ENCODE measurements around the gene ZBTB47.

ZBTB47 gene

DNA sequence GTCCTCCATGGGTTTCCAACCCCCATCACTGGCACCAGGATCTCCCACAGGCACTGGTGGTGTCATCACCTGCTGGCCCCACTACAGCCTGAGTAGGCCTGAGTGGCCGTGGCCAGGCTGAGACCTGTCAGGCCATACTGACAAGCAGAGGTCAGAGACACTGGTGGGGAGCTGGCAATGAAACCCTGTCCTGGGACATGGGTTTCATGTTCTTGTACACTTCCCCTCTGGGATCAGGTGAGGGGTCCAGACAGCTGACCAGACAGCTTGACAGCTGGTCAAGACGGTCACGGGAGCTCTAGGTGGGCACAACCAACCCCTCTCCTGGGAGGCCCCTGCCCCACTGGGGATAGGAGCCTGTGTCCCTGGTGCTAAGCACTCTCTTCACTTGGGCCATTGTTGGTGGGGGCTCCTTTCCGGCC, 13.1 kb downstream of the ZBTB47 start:
- no peak for DNase-seq

DNA sequence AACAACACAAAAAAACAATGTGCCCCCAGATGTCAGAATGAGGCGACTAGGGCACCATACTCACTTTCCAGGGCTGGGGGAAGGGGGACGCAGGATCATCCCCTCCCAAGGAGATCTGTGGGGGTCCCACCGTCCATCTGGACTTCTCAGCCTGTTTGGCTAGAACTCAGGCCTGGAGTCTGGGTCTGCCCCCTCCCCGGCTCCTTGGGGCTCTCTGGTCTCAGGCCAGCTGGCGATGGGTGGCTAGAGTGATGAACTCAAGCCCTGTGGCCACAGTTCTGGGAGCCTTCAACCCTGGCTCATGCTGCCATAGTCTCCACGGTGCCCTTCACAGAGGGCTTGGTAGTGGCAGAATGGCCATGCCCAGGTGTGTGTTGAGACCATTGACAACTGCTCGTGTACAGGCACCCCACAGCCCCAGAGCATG, 13.6 kb downstream of the ZBTB47 start:
- no peak for DNase-seq

DNA sequence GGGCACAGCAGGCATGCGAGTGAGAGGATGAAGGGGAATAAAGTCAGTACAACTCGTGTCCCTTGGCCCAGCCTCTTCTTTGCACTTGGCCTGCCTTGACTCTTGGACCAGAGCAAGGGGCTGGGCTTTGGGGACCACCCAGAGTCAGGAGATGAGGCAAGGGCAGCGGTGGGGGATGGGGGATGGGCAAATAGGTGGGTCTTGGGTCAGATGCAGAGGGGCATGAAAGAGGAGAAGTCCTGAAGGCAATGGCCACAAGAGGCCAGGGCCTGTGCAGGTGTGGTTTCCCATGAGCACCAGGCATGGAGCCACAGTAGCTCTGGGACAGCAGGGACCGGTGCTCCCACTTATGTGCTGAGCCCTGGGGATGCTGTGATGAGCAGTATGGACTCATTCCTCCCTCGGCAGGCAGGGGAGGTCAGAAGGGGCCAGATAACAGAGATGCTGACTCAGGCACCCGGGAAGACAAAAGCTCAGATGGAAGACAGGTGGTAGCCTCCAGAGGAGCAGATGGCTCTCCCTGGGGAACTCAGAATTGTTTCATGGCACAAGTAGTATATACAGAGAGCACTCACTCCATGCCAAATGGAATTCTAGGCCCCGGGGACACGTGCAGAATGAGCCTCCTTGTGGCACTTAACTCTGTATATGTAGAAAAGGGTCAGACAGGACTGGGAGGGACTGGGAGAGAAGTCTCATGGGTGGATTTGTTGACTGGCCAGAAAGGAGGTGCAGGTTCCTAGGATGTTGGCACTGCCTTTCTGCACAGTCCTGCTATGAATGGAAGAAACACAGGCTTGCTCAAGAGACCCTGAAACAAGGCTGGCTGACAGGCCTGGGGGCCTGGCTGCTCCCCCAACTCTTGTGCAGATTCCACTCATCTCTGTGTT, 14.3 kb downstream of the ZBTB47 start:
- no peak for DNase-seq

DNA sequence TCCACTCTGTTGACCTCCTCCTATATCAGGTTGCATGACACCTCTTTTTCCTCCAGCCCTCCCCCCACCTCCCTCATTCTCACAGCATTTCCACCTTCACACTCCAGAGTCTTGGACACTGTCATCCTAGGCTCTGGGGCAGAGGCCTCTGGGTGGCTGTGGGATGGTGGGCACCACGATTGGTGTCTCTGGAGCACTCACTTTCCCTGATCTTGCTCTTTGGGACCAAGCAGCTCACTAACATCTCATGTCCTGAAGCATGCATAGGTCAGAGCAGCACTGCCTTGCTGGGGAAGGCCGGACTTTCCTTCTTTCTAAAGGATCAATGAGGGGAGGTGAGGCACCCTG, 14.9 kb downstream of the ZBTB47 start:
- no peak for DNase-seq

- no peak for DNase-seq
These were observed 15.3 kb downstream of the ZBTB47 start for GRCh38 chr3:42668793-42669217.

- DNase-seq = no peak
These were observed 16.6 kb downstream of the ZBTB47 start for GRCh38 chr3:42670051-42670576.

GRCh38 chr3:42670670-42671069, 17.2 kb downstream of the ZBTB47 start:
- no peak for DNase-seq

DNA sequence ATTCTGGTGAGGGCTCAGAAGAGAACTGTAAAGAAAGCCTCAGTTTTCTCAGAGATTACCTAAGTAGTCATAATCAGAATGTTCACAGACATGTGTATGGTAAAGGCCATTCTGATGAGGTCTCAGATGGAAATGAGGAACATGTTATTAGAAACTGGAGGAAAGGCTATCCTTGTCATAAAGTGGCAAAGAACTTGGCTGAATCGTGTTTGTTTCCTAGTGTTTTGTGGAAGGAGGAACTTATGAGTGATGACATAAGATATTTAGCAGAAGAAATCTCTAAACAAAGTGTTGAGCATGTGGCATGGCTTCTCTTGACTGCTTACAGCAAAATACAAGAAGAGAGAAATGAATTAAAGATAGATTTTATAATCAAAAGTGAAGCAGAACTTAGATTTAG, 19.0 kb downstream of the ZBTB47 start:
- no peak for DNase-seq

GRCh38 chr3:42673082-42673481, 19.6 kb downstream of the ZBTB47 start:
- no peak for DNase-seq

DNA sequence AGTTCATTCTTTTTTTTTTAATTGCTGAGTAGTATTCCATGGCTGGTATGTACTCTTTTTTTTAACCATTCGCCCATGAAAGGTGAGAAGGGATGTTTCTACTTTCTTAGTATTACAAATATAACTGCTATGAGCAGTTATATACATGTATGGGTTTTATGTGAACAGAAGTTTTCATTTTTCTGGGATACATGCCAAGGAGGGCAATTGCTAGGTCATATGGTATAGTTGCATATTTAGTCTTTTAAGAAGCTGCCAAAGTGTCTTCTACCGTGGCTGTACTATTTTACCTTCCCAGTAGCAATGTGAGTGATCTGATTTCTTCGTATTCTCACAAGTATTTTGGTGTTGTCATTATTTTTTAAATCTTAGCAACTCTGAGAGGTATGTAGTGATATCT, 20.6 kb downstream of the ZBTB47 start:
- no peak for DNase-seq

DNA sequence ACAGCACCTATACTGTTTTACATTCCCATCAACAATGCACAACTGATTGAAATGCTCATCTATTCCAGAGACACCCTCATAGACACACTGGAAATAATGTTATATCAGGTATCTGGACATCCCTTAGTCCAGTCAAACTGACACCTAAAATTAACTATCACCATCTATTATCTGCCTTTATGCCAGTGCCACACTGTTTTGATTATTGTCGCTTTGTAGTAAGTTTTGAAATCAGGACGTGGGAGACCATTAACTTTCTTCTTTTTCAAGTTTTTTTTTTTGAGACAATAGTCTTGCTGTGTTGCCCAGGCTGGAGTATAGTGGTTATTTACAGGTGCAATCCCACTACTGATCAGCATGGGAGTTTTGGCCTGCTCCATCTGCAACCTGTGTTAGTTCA, 22.4 kb downstream of the ZBTB47 start:
- no peak for DNase-seq

- no peak for DNase-seq
These were observed 24.9 kb downstream of the ZBTB47 start for GRCh38 chr3:42678447-42678846.

DNA sequence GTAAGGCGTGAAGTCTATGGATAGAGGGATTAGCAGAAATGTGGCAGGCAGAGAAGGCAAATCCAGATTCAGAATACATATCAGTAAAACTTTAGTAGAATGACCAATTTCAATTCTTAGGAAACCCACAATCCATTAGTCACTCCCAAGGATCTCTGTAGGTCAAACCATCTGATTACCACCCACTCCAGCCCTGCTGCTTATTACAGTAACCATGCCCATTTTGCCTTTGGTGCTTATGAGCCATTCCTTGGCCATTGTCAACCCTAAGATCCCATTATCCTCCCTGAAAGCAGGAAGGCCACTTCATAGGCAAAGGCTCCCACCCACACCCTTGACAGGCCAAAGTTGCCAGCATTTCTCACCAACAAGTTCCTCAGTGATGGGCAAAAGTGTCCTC, 26.8 kb downstream of the ZBTB47 start:
- DNase-seq = no peak

DNA sequence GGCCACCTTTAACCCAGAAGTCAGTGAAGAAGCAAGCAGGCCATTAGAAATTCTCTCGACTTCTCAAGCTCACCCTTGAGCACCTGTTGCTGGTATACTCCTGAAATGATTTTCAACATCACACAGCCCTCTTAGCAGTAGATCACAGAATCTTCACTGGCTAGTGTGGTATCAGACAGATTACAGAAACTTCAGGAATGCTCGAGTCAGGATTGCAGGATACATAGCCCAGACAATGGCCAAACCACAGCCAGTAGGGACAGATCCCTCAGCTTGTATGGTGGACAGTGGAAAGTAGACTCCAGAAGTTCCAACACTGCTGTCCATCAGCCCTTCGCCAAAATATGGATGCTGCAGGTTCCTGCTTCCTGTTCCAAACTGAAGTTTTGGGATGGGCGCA, 27.3 kb downstream of the ZBTB47 start:
- no peak for DNase-seq

GRCh38 chr3:42681361-42682038, 28.0 kb downstream of the ZBTB47 start:
- DNase-seq = no peak

- DNase-seq = no peak
These were observed 29.0 kb downstream of the ZBTB47 start for GRCh38 chr3:42682301-42683070.

- peak; percentile 65 to 68 for DNase-seq
These were observed 30.5 kb downstream of the ZBTB47 start for GRCh38 chr3:42683875-42684598.

- DNase-seq = no peak
These were observed 31.3 kb downstream of the ZBTB47 start for GRCh38 chr3:42684632-42685362.

DNA sequence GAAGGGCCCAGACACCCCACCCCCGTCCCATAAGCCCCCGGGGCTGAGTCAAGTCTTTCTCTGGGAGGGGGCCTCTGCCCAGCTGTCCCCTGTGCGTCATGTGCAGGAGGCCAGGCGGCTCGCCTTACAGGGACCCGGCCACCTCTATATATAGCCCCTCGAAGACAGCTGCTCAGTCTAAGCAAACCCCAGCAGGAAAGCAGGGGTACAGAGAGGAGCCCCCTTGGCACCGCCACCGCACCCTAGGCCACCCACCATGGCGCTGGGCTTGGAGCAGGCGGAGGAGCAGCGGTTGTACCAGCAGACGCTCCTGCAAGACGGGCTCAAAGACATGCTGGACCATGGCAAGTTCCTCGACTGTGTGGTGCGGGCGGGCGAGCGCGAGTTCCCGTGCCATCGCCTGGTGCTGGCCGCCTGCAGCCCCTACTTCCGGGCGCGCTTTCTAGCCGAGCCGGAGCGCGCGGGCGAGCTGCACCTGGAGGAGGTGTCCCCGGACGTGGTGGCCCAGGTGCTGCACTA, 31.9 kb downstream of the ZBTB47 start, which contains the start of gene KLHL40:
TSS of gene KLHL40 (plus strand) at position 175 of the 519 bp plus-strand sequence. CDS start at position 257, 82 bp downstream.
- no peak for DNase-seq

GRCh38 chr3:42685891-42686820, 32.7 kb downstream of the ZBTB47 start:
- DNase-seq = no peak
